IPS DF 6.9 (cell line): ENCODE data around the gene DUOXA1.
"Not testable (repeated sequence)": the region's sequence is repeated elsewhere in the genome, so short reads cannot be mapped to it uniquely, and the experiment has no call there.

ENCODE experiments used
- DNase-seq: peaks from one replicate; pipeline ENCODE4 v3.0.0-alpha.2; 2013; ENCODE audit warnings: low read depth, low spot score
- H3K27ac ChIP-seq: one replicate; pipeline ENCODE4 v1.5.1; 2013; ENCODE audit warnings: low read length, control low read depth
- H3K27me3 ChIP-seq: 2 replicates; pipeline ENCODE4 v1.6.1; 2013; ENCODE audit warnings: mild to moderate bottlenecking, low read length; ENCODE audit not compliant: control insufficient read depth, insufficient read depth
- H3K36me3 ChIP-seq: 2 replicates; pipeline ENCODE4 v1.6.1; 2013; ENCODE audit warnings: low read length; ENCODE audit not compliant: control insufficient read depth, insufficient read depth
- H3K4me1 ChIP-seq: 2 replicates; pipeline ENCODE4 v1.6.1; 2013; ENCODE audit warnings: low read length; ENCODE audit not compliant: control insufficient read depth, insufficient read depth
- H3K4me3 ChIP-seq: 2 replicates; pipeline ENCODE4 v1.5.1; 2013; ENCODE audit warnings: mild to moderate bottlenecking, low read length
- H3K9me3 ChIP-seq: 2 replicates; pipeline ENCODE4 v1.6.1; 2013; ENCODE audit warnings: low read length, inconsistent platforms; ENCODE audit not compliant: control insufficient read depth, insufficient read depth
- WGBS: extraction: QIAGEN DNeasy Blood & Tissue Kit; methylation state at CpG from one replicate; pipeline ENCODE4 v1.1.7; 2013; ENCODE audit warnings: mixed read lengths, missing lambda C conversion rate; ENCODE audit not compliant: insufficient read length, insufficient coverage; 5-methylcytosine and 5-hydroxymethylcytosine counted together

The DUOXA1 gene

DNA sequence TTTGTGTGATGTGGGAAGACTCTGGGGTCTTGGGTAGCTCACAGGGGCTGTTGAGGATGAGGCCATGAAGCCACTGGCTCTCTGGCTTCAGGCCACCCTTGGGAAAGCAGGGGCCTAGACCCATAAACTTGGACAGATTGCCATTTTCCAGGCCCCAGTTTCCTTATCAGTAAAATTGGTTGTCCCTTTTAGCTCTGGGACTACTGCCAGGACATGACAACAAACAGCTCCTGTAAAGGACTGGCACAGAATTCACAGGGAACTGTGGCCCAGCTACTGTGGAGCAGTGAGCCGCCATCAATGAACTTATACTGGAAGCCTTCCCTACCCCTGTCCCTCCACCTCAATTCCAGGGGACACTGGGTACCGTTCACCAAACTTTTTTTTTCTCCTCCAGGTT lies 52.3 kb downstream of the DUOXA1 start:
- not testable (repeated sequence) for H3K4me3 ChIP-seq, H3K9me3 ChIP-seq, H3K27ac ChIP-seq, H3K27me3 ChIP-seq, H3K4me1 ChIP-seq, H3K36me3 ChIP-seq, DNase-seq
- WGBS: no CpG with 5 or more reads among the region's 2 CpGs

DNA sequence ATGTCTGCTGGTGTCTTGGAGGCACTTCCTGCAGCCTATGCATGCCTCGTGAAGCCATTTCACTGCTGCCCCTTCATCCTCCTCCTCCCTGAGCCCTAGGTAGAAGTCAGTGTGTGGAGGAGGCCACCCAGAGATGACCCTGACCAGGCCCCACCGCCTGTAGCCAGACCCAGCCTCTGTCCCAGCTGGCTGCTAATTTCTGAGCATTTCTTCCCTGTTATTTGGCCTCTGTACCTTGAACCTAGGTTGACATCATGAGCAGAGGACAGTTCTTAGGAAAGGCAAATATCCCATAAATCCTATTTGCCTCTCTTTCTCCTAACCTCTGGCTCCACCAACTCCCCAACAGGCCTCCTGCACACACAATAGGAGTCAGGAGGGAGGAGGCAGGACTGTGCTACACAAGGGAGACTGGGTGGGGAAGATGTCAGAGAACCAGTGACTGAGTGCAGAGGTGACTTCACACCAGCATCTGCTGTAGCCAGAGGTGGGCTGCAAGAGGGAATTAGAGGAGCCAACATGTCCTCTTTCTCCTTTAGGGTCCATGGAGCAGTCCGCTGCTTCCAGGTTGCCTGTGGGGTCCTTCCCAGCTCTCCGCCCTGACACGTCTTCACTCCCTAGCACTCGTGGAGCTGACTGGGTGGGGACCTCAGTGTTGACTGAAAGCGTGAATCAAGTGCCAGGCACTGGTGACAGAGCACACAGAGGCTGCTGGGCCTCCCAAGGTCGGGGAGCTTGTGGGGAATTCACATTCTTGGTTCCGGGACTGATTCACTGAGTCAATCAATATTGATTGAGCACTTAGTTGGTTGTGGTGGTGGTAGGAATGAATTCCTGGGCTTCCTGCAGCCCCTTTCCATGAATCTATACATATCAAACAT lies 54.0 kb downstream of the DUOXA1 start:
- not testable (repeated sequence) for H3K9me3 ChIP-seq, DNase-seq, H3K27me3 ChIP-seq, H3K4me1 ChIP-seq, H3K27ac ChIP-seq, H3K36me3 ChIP-seq, H3K4me3 ChIP-seq
- no CpG with 5 or more reads among the region's 9 CpGs for WGBS

DNA sequence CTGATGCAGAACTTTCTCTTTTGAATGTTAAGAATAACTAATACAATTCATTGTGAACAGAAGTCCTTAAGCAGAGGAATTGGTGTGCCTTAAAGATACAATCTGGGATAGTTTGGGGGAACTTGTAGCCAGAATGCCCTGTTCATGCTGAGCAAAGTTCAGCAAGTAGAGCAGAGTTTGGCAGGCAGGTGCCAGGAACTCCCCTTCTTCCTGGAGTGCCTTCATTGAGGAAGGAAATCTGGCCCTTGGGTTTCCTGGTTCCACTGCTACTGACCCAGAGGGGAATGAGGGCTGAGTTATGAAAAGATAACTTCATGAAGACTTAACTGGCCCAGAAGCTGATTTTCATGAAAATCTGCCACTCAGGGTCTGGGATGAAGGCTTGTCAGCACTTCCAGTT lies 56.1 kb downstream of the DUOXA1 start:
- not testable (repeated sequence) for DNase-seq, H3K27me3 ChIP-seq, H3K27ac ChIP-seq, H3K4me3 ChIP-seq, H3K4me1 ChIP-seq, H3K9me3 ChIP-seq, H3K36me3 ChIP-seq

DNA sequence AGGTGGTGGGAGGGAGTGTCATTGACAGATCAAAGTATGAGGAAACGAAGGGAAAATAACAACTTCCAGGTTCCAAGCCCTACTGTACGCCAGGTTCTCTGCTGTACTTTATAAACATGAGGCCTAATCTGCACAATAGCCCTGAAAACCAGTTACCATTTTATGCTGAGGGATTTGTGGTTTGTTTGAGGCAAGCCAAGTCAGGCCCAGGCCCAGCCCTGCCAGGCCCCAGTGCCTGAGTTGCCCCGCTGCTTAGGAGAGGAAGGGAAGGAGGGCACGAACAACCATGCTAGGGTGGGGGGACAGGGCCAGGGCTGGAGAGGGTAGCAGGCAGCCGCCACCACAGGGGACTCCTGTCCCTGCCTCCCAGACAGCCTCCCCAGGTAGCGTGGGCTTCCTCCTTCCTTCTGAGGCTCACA lies 59.7 kb downstream of the DUOXA1 start:
- not testable (repeated sequence) for H3K9me3 ChIP-seq, H3K4me1 ChIP-seq, H3K36me3 ChIP-seq, H3K27me3 ChIP-seq, DNase-seq, H3K4me3 ChIP-seq, H3K27ac ChIP-seq
- no CpG with 5 or more reads among the region's 6 CpGs for WGBS
